ENCODE results near the gene ST8SIA4. TPM values are rescaled to one million over a fixed set of nuclear protein-coding genes. Genes with fewer than 3 reads are reported as not detected.
"Not testable (repeated sequence)": the region's sequence is repeated elsewhere in the genome, so short reads cannot be mapped to it uniquely, and the experiment has no call there.

Gene ST8SIA4
- total RNA-seq, 1 donor from 2014 or later, result 4.6 TPM

- intact Hi-C loops (cut with DNase I), result no loop called here
- DNase-seq (ENCODE audit: low spot score), result no peak
These were observed 111.7 kb downstream of the ST8SIA4 start for GRCh38 chr5:100791391-100791790.

- DNase-seq (ENCODE audit: low spot score), result no peak
- intact Hi-C loops (cut with DNase I), result no loop called here
These were observed 112.1 kb downstream of the ST8SIA4 start for GRCh38 chr5:100790951-100791350.

- intact Hi-C loops (cut with DNase I), result no loop called here
- no peak for DNase-seq (ENCODE audit: low spot score)
These were observed 112.9 kb downstream of the ST8SIA4 start for GRCh38 chr5:100790170-100790665.

- intact Hi-C loops (cut with DNase I), result no loop called here
- DNase-seq (ENCODE audit: low spot score), result no peak
These were observed 113.4 kb downstream of the ST8SIA4 start for GRCh38 chr5:100789694-100790093.

- DNase-seq (ENCODE audit: low spot score), result no peak
- intact Hi-C loops (cut with DNase I), result no loop called here
These were observed 114.7 kb downstream of the ST8SIA4 start for GRCh38 chr5:100788417-100788816.

GRCh38 chr5:100787648-100788047 lies 115.4 kb downstream of the ST8SIA4 start:
- intact Hi-C loops (cut with DNase I), result no loop called here
- no peak for DNase-seq (ENCODE audit: low spot score)

GRCh38 chr5:100785536-100785935 lies 117.5 kb downstream of the ST8SIA4 start:
- DNase-seq (ENCODE audit: low spot score); intact Hi-C loops (cut with DNase I): not testable (repeated sequence)

GRCh38 chr5:100780376-100780870 lies 122.7 kb downstream of the ST8SIA4 start:
- intact Hi-C loops (cut with DNase I), result no loop called here
- DNase-seq (ENCODE audit: low spot score), result no peak

GRCh38 chr5:100779669-100780375 lies 123.3 kb downstream of the ST8SIA4 start:
- intact Hi-C loops (cut with DNase I), result loop anchor here (5.0 kb wide), 1 partner anchor 122 kb away; the partner anchor contains the start of gene ST8SIA4
- DNase-seq (ENCODE audit: low spot score), result no peak

- intact Hi-C loops (cut with DNase I), result loop anchor here (5.0 kb wide), 1 partner anchor 125 kb away; the partner anchor contains the start of gene ST8SIA4
- no peak for DNase-seq (ENCODE audit: low spot score)
These were observed 125.3 kb downstream of the ST8SIA4 start for GRCh38 chr5:100777680-100778300.

- DNase-seq (ENCODE audit: low spot score), result no peak
- intact Hi-C loops (cut with DNase I), result loop anchor here (5.0 kb wide), 1 partner anchor 127 kb away; the partner anchor contains the start of gene ST8SIA4
These were observed 127.6 kb downstream of the ST8SIA4 start for GRCh38 chr5:100775533-100775855.

GRCh38 chr5:100772548-100772947 lies 130.5 kb downstream of the ST8SIA4 start:
- no peak for DNase-seq (ENCODE audit: low spot score)
- intact Hi-C loops (cut with DNase I), result no loop called here

GRCh38 chr5:100772006-100772405 lies 131.1 kb downstream of the ST8SIA4 start:
- no peak for DNase-seq (ENCODE audit: low spot score)
- intact Hi-C loops (cut with DNase I), result no loop called here

GRCh38 chr5:100771181-100771580 lies 131.9 kb downstream of the ST8SIA4 start:
- intact Hi-C loops (cut with DNase I), result no loop called here
- no peak for DNase-seq (ENCODE audit: low spot score)

- intact Hi-C loops (cut with DNase I), result no loop called here
- DNase-seq (ENCODE audit: low spot score), result no peak
These were observed 134.9 kb downstream of the ST8SIA4 start for GRCh38 chr5:100768221-100768620.

GRCh38 chr5:100762995-100763394 lies 140.1 kb downstream of the ST8SIA4 start:
- no peak for DNase-seq (ENCODE audit: low spot score)
- intact Hi-C loops (cut with DNase I), result no loop called here

- intact Hi-C loops (cut with DNase I), result no loop called here
- no peak for DNase-seq (ENCODE audit: low spot score)
These were observed 141.0 kb downstream of the ST8SIA4 start for GRCh38 chr5:100762108-100762507.

GRCh38 chr5:100761192-100761591 lies 141.9 kb downstream of the ST8SIA4 start:
- intact Hi-C loops (cut with DNase I), result no loop called here
- no peak for DNase-seq (ENCODE audit: low spot score)

GRCh38 chr5:100760688-100761087 lies 142.4 kb downstream of the ST8SIA4 start:
- DNase-seq (ENCODE audit: low spot score), result no peak
- intact Hi-C loops (cut with DNase I), result no loop called here

- intact Hi-C loops (cut with DNase I), result no loop called here
- DNase-seq (ENCODE audit: low spot score), result no peak
These were observed 144.3 kb downstream of the ST8SIA4 start for GRCh38 chr5:100758780-100759179.

GRCh38 chr5:100758306-100758705 lies 144.8 kb downstream of the ST8SIA4 start:
- intact Hi-C loops (cut with DNase I), result no loop called here

More at GRCh38 chr5:100758306-100758705, 144.8 kb downstream of the ST8SIA4 start:
- no peak for DNase-seq (ENCODE audit: low spot score)

Measured in cardiac septum (tissue), 1 donor.